K562 (cell line): ENCODE data around the gene ARHGAP18. TPM values are rescaled to one million over a fixed set of nuclear protein-coding genes. Genes with fewer than 3 reads are reported as not detected.

Experiments
- ATAC-seq: fragments of 200-7000 bp; cut with Tn5 transposase; 3 replicates; pipeline ENCODE4 v1.9.1; 2020; ENCODE audit warnings: moderate library complexity
- BruUV-seq: library from RNA; stranded (reverse); fragments of 400-500 nt; replicated peaks from 2 replicates; lab custom pipeline; 2021; lab: Mats Ljungman, UMichigan
- CTCF ChIA-PET: fragments of 300-600 bp; formaldehyde crosslinking; extraction: SDS; loops from one replicate; lab custom pipeline; 2021; ENCODE audit warnings: low intra/inter-chr PET ratio; lab: Yijun Ruan, JAX
- POLR2A ChIA-PET: fragments of 300-600, 350-650 bp; sonication (Branson Sonifier 250); formaldehyde crosslinking; extraction: SDS; loops from one replicate; lab custom pipeline; 2021; ENCODE audit warnings: antibody characterized with exemption, inconsistent platforms; lab: Yijun Ruan, JAX
- DNase-seq, 4 experiments: peaks; one replicate each; pipeline versions ENCODE4 v3.0.0 to v3.0.0-alpha.2; 2011 to 2018; ENCODE audit warnings: low spot score in 3 of 4, mixed read lengths in 3 of 4; ENCODE audit errors: extremely low read depth in 1 of 4
- FAIRE-seq: peaks from 2 replicates; lab custom pipeline; 2011; peaks lifted over from hg19 to GRCh38; lab: Jason Lieb, UNC
- H2AFZ ChIP-seq: 2 replicates; pipeline ENCODE4 v1.6.0; 2011; ENCODE audit warnings: low read depth, low read length, control low read depth, inconsistent platforms
- H3K27ac ChIP-seq: fragments of 200-600 bp; 3 replicates; pipeline ENCODE4 v1.8.0; 2011; ENCODE audit warnings: low read depth, mild to moderate bottlenecking, control low read depth, inconsistent platforms, low read length, moderate library complexity, mixed read lengths; ENCODE audit errors: extremely low read depth
- H3K27me3 ChIP-seq, 2 experiments: fragments of 300-600 bp in 1 of 2; 2 replicates in 1 of 2; 3 replicates in 1 of 2; pipeline versions ENCODE4 v1.6.0 to v1.8.0; 2011; ENCODE audit warnings: inconsistent platforms in 2 of 2, low read length in 2 of 2, mild to moderate bottlenecking in 1 of 2, mixed read lengths in 1 of 2, moderate library complexity in 1 of 2; ENCODE audit not compliant: control insufficient read depth in 2 of 2, insufficient read depth in 2 of 2
- H3K36me3 ChIP-seq: fragments of 300-600 bp; 3 replicates; pipeline ENCODE4 v1.8.0; 2011; ENCODE audit warnings: mild to moderate bottlenecking, low read length, inconsistent platforms; ENCODE audit not compliant: control insufficient read depth, insufficient read depth
- H3K4me1 ChIP-seq, 2 experiments: fragments of 200-600 bp in 1 of 2; replicated peaks in 1 of 2; 2 replicates in 1 of 2; 3 replicates in 1 of 2; pipeline versions ENCODE4 v1.5.1 to v1.8.0; 2011; ENCODE audit warnings: inconsistent platforms in 2 of 2, low read length in 2 of 2, mild to moderate bottlenecking in 1 of 2, mixed read lengths in 1 of 2, moderate library complexity in 1 of 2; ENCODE audit not compliant: control insufficient read depth in 2 of 2, insufficient read depth in 2 of 2
- H3K4me2 ChIP-seq: 2 replicates; pipeline ENCODE4 v1.6.1; 2011; ENCODE audit warnings: low read length, control low read depth, inconsistent platforms, mixed read lengths; ENCODE audit not compliant: insufficient read depth
- H3K4me3 ChIP-seq: fragments of 200-600 bp; sonication (generic), shearing (Covaris generic); 2 replicates; pipeline ENCODE4 v1.5.1; 2016; ENCODE audit warnings: control low read depth, inconsistent platforms
- H3K79me2 ChIP-seq: fragments of 200-600 bp; 3 replicates; pipeline ENCODE4 v1.8.0; 2011; ENCODE audit warnings: low read length, inconsistent platforms; ENCODE audit not compliant: control insufficient read depth, insufficient read depth
- H3K9ac ChIP-seq, 2 experiments: 2 replicates each; pipeline versions ENCODE4 v1.6.0 to v1.6.1; 2011; ENCODE audit warnings: low read depth in 2 of 2, low read length in 2 of 2, control low read depth in 1 of 2, inconsistent platforms in 1 of 2, mild to moderate bottlenecking in 1 of 2, mixed read lengths in 1 of 2; ENCODE audit not compliant: insufficient read depth in 1 of 2
- H3K9me1 ChIP-seq: one replicate; pipeline ENCODE4 v1.6.0; 2011; ENCODE audit warnings: inconsistent platforms, mild to moderate bottlenecking, low read length, moderate library complexity; ENCODE audit not compliant: control insufficient read depth, insufficient read depth
- H3K9me3 ChIP-seq: replicated peaks from 2 replicates; pipeline ENCODE4 v1.5.1; 2011; ENCODE audit warnings: low read depth, low read length, inconsistent platforms; ENCODE audit not compliant: control insufficient read depth, insufficient read depth
- H4K20me1 ChIP-seq: replicated peaks from 2 replicates; pipeline ENCODE4 v1.6.1; 2011; ENCODE audit warnings: low read length, inconsistent platforms, mixed read lengths; ENCODE audit not compliant: control insufficient read depth, insufficient read depth
- AFF1 ChIP-seq, 2 experiments: fragments of 450-650 bp; IDR thresholded peaks; 2 replicates each; pipeline ENCODE4 v1.6.1; 2018; ENCODE audit warnings: mild to moderate bottlenecking in 2 of 2, low read depth in 1 of 2; ENCODE audit not compliant: partially characterized antibody in 2 of 2
- ARID1B ChIP-seq: fragments of 450-650 bp; IDR thresholded peaks from 2 replicates; pipeline ENCODE4 v1.6.1; 2016; ENCODE audit warnings: antibody characterized with exemption, mild to moderate bottlenecking, inconsistent platforms
- BRF2 ChIP-seq: IDR thresholded peaks from 3 replicates; pipeline ENCODE4 v1.6.1; 2011; ENCODE audit warnings: borderline replicate concordance, mild to moderate bottlenecking; ENCODE audit not compliant: insufficient read length, insufficient read depth
- CBFA2T3 ChIP-seq: fragments of 450-650 bp; IDR thresholded peaks from 2 replicates; pipeline ENCODE4 v1.6.1; 2017
- CREB1 ChIP-seq, 2 experiments: sonication (generic) in 1 of 2; formaldehyde crosslinking in 1 of 2; IDR thresholded peaks; 2 replicates each; pipeline versions ENCODE4 v1.6.1 to v1.8.0; 2012 to 2022; ENCODE audit warnings: inconsistent platforms in 1 of 2, mild to moderate bottlenecking in 1 of 2, missing genetic modification reagents in 1 of 2, moderate library complexity in 1 of 2
- DPF2 ChIP-seq: fragments of 450-650 bp; IDR thresholded peaks from 2 replicates; pipeline ENCODE4 v1.6.1; 2016
- FOSL1 ChIP-seq: fragments of 200-800 bp; sonication (Bioruptor generic); conservative IDR thresholded peaks from 2 replicates; pipeline ENCODE4 v1.6.1; 2016; ENCODE audit warnings: missing genetic modification characterization, missing compliant biosample characterization
- MXI1 ChIP-seq: IDR thresholded peaks from 2 replicates; pipeline ENCODE4 v1.6.1; 2011; ENCODE audit warnings: low read depth, mild to moderate bottlenecking, improper control_type of control experiment, low read length
- POLR2AphosphoS2 ChIP-seq: IDR thresholded peaks from 2 replicates; pipeline ENCODE4 v1.6.1; 2012; ENCODE audit warnings: low read length, improper control_type of control experiment
- POLR3G ChIP-seq: IDR thresholded peaks from 2 replicates; pipeline ENCODE4 v1.6.1; 2011; ENCODE audit not compliant: insufficient read length, insufficient replicate concordance; ENCODE audit errors: extremely low read depth
- RCOR1 ChIP-seq, 2 experiments: IDR thresholded peaks; 2 replicates each; pipeline ENCODE4 v1.6.1; 2012; ENCODE audit warnings: low read depth in 2 of 2, low read length in 2 of 2, borderline replicate concordance in 1 of 2, improper control_type of control experiment in 1 of 2
- ZNF561 ChIP-seq: fragments of 450-650 bp; formaldehyde crosslinking; conservative IDR thresholded peaks from 2 replicates; pipeline ENCODE4 v1.4.0; 2020; ENCODE audit warnings: mild to moderate bottlenecking, moderate library complexity
- ZNF655 ChIP-seq: fragments of 250-450 bp; sonication (Bioruptor Pico); IDR thresholded peaks from 2 replicates; pipeline ENCODE4 v1.5.0; 2021
- in situ Hi-C: fragments of 300-500 bp; cut with MboI; formaldehyde crosslinking; loops from 4 replicates; pipeline ENCODE4 v1.15.0; 2018; ENCODE audit warnings: inconsistent platforms, mixed read lengths
- intact Hi-C: fragments of 100-400 bp; cut with micrococcal nuclease; formaldehyde crosslinking; loops from 2 replicates; pipeline ENCODE4 v1.14.2; 2022
- polyA plus RNA-seq, 8 experiments: library from polyadenylated mRNA; depleted of rRNA in 4 of 8; stranded (reverse) in 5 of 8; unstranded in 3 of 8; fragments of >200 nt; fragmentation: Nextera tagmentation in 2 of 8; fragmentation: Illumina TruSeq in 1 of 8; extraction: Ambion mirVana in 2 of 8; extraction: Trizol in 1 of 8; gene quantifications; 2 replicates each; pipeline versions ENCODE4 v1.2.1 to v1.2.3, GENCODE V29; 2011 to 2014; ENCODE audit warnings: inconsistent platforms in 1 of 8, missing spikeins in 1 of 8
- total RNA-seq, 7 experiments: library from RNA; depleted of rRNA in 6 of 7; stranded (reverse); fragments of >200 nt in 6 of 7; fragmentation: Illumina TruSeq in 2 of 7; extraction: Trizol in 2 of 7; gene quantifications; 2 replicates each; pipeline versions ENCODE4 v1.2.1 to v1.2.3, GENCODE V29; 2011 to 2021; ENCODE audit warnings: low replicate concordance in 1 of 7

Gene ARHGAP18
- total and polyA plus RNA-seq, 9 of the 15 experiments (the other 6 are each of a cell fraction or from before 2014, with no cell fraction given), result 13.3 to 29.7 (median 21.1) TPM

GRCh38 chr6:129673748-129674147 lies 36.2 kb downstream of the ARHGAP18 start:
- Histone ChIP-seq H3K9me3 (no peaks in the 10 kb centered on the region), H3K79me2 (peaks cover 74% of the 10 kb centered on the region), H3K4me3 (no peak overlapping the region), H3K9me1 (no peaks in the 10 kb centered on the region), H3K36me3 (no peaks in the 10 kb centered on the region), H3K9ac (no peak overlapping the region), H2AFZ (no peak overlapping the region), H3K27me3 (no peaks in the 10 kb centered on the region), H3K27ac (no peak overlapping the region), H4K20me1 (no peaks in the 10 kb centered on the region), H3K4me1 (peaks cover 25 to 55% of the 10 kb centered on the region in 2 experiments), H3K4me2 (no peak overlapping the region)
- ChIA-PET POLR2A (interaction anchor here (1.0 to 1.1 kb wide), 3 partner anchors 28 to 36 kb away, joined by 3 read pairs; partner anchors contain the start of gene ARHGAP18), CTCF (interaction anchor here (0.6 kb wide), 1 partner anchor 66 kb away, joined by 3 read pairs; no protein-coding TSS in a partner anchor)
- BruUV-seq, result no TSS peak
- FAIRE-seq, result no peak
- TF ChIP-seq CBFA2T3 (peak; percentile 23; the same call in 1 of the 2 replicates), CREB1 (IDR thresholded peaks at IDR 0.05) (no peak), CREB1 (CRISPR knock-in tag; IDR thresholded peaks at IDR 0.05) (no peak), POLR2AphosphoS2 (no peak), BRF2 (no peak), POLR3G (no peak), MXI1 (no peak), RCOR1 (IDR thresholded peaks at IDR 0.05; ENCODE audit: borderline replicate concordance in 1 of 2, low read depth in 2 of 2, low read length in 2 of 2) (peak in 1 of 2 experiments; percentile 58; a peak in 1 of 4 replicates), FOSL1 (peak; percentile 35; the same call in 1 of the 2 replicates), AFF1 (IDR thresholded peaks at IDR 0.05; ENCODE audit: low read depth in 1 of 2, partially characterized antibody in 2 of 2) (no peak), ARID1B (0 out of 2 replicates have a peak, but pooled peaks have one; percentile 3), ZNF655 (CRISPR knock-in tag) (no peak), ZNF561 (CRISPR knock-in tag) (no peak), DPF2 (no peak; the same call in 1 of the 2 replicates)
- intact Hi-C loops (loop anchor here (2.0 to 5.0 kb wide), 2 partner anchors 34 to 75 kb away; no protein-coding TSS in a partner anchor), in situ Hi-C loops (no loop called here)
- ATAC-seq, result no peak
- no peak for DNase-seq
